ENCODE measurements around the gene DPH7.
"Not testable (repeated sequence)": the region's sequence is repeated elsewhere in the genome, so short reads cannot be mapped to it uniquely, and the experiment has no call there.

DPH7 gene

DNA sequence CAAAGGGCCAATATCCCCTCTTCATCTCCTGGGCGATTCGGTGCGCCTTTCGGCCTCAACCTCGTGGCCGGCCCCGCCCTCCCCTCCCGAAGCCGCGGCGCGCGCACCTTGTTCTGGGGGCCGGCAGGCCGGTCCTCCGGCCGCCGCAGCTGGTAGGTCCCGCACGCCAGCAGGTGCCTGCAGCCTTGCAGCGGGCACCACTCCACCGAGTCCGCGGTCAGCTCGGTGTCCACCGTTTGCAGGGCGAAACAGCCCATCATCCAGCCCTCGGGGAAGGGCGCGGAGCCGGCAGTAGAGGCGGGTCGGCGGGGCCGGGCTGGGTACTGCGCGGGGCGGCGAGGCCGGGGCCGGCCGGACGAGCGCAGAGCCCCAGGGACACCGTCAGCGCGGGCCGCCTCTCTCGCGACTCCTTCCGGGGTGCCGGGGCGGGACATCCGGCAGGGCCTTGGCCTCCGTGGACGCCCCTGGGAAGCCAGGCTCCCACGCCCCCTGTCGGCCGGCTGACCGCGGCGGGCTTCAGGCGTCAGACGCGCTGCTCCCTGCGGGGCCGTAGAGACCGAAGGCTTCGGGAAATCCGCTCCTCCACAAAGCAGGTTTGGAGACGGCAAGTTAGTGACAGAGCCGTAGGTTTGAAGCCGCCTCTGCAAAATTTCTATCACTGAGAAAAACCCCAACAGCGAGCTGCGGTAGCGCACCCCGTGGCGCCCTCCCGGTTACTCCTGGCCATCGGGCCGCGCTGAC is at the start of gene DPH7:
TSS of gene DPH7 (minus strand) at position 408 of the 741 bp plus-strand sequence. CDS start at position 260, 148 bp downstream.
- FAIRE-seq: no peak

DNA sequence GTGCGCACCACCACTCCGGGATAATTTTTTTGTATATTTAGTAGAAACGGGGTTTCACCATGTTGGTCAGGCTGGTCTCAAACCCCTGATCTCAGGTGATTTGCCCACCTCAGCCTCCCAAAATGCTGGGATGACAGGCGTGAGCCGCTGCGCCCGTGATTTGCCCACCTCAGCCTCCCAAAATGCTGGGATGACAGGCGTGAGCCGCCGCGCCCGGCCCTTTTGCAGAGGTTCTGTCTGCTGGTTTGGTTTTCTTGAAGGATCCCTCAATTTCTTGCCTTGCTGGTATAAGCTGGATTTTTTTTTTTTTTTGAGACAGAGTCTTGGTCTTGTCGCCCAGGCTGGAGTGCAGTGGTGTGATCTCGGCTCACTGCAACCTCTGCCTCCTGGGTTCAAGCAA is 48.7 kb upstream of the DPH7 start:
- not testable (repeated sequence) for FAIRE-seq

DNA sequence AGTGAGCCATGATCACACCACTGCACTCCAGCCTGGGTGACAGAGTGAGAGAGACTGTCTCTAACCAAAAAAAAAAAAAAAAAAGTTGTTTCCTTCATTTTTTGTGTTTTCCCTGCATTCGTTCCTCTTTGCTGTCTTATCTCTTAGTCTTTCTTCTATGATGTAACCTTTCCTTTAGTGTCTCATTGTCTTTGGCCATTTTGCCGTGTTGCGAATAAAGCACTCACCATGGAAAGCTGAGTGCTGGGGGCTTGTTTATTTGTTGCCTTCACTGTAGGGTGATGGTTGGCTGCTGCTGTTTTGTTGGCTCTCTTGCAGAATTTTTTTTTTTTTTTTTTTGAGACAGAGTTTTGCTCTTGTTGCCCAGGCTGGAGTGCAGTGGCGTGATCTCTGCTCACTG is 47.7 kb upstream of the DPH7 start:
- no peak for FAIRE-seq

DNA sequence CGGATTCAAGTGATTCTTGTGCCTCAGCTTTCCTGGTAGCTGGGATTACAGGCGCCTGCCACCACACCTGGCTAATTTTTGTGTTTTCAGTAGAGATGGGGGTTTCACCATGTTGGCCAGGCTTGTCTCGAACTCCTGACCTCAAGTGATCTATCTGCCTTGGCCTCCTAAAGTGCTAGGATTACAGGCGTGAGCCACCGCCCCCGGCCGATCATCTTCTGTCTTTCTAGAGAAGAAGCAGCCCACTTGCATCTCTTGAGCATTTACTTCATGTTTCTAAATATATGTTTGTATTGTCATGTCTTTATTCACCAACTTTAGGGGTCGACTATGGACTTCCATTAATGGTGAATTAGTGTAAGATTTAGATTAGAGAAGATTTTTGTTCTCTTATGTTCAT is 43.5 kb upstream of the DPH7 start:
- not testable (repeated sequence) for FAIRE-seq

DNA sequence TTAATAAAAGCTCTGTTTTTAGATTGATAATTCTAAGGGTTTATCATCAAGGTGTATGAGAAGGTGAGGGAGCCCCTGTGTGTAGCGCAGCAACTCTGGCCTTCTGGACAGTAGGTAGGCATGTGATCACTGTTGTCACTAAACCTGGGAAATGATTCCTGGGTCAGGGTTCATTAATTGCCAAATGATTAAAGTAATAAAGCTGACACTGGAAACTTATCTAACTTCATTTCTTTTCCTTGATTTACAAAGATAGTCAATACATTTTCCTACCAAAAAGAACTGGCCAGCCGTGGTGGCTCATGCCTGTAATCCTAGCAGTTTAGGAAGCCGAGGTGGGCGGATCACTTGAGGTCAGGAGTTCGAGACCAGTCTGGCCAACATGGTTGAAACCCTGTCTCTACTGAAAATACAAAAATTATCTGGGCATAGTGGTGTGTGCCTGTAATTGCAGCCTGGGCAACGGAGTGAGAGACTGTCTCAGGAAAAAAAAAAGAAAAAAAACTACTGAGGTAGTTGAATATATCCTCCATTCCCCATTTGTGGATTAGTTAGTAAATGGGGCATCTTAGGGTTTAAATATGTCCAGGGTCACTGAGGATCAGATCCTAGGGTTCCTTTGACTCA is 42.5 kb upstream of the DPH7 start:
- no peak for FAIRE-seq

DNA sequence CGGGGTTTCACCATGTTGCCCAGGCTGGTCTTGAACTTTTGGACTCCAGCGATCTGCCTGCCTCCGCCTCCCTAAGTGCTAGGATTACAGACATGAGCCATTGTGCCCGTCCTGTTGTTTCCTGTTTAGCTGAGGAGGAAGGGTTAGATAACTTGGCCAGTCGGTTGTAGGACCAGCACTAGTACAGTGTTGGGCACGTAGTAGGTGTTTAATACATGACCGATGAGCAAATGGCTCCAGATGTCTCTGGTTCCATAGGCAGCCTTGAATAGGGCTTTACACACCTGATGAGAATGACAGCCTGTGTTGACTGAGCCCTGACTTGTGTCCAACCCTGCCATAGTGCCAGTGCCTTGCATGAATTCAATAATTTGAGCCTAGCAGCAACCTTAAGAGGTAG is 41.9 kb upstream of the DPH7 start:
- FAIRE-seq: no peak

DNA sequence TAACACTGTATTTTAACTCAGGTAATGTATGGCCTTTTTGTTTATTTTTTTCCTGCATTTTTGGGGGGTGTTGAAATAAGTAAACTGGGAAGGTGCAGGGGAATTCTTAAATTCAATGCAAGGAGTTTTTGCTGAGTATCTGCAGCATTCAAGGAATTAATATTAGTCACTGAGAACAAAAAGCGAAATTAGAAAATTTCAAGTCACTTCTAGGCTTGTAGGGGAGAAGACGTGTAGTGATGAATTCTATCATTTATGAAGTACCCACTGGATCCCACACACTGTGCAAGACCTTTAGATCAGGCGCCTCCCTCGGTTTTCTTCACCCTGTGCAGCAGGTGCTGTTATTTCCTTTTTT is 41.3 kb upstream of the DPH7 start:
- no peak for FAIRE-seq

DNA sequence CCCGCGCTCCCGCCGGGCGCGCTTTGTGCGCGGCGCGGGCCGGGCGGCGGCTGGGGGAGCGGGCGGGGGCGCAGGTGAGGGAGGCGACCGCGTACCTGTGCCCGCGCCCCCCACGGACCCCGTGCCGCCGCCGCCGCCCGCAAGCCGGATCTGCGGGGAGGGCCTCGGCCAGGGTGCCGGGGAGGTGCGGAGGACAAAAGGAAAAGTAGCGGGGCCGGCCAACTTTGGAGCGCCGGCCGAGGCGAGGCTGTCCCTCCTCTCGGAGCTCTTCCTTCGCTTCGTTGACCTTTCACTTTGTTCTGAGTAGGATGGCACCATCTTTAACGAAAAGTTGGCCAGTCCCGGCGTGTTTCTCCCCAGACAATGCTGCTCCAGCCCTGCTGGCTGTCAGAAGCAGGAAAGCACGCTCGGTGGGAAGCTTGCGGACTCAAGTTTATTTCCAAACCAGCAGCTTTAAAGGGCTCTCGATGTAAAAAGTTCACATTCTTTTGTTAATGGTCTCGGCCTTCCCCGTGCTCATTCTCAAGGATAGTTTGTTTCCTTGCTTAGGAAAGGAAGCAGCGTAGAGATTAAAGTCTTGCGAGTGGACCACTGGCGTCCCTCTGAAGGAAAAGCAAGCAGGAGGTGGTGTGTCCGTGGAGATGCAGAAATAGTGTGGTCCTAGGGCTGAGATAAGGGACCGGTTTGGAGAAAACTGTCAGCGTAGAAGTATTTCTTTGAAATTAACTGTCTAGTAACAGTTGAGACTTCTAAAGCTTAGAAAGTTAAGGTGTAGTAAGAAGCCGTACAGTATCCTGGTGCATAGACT is 40.7 kb upstream of the DPH7 start:
- no peak for FAIRE-seq

DNA sequence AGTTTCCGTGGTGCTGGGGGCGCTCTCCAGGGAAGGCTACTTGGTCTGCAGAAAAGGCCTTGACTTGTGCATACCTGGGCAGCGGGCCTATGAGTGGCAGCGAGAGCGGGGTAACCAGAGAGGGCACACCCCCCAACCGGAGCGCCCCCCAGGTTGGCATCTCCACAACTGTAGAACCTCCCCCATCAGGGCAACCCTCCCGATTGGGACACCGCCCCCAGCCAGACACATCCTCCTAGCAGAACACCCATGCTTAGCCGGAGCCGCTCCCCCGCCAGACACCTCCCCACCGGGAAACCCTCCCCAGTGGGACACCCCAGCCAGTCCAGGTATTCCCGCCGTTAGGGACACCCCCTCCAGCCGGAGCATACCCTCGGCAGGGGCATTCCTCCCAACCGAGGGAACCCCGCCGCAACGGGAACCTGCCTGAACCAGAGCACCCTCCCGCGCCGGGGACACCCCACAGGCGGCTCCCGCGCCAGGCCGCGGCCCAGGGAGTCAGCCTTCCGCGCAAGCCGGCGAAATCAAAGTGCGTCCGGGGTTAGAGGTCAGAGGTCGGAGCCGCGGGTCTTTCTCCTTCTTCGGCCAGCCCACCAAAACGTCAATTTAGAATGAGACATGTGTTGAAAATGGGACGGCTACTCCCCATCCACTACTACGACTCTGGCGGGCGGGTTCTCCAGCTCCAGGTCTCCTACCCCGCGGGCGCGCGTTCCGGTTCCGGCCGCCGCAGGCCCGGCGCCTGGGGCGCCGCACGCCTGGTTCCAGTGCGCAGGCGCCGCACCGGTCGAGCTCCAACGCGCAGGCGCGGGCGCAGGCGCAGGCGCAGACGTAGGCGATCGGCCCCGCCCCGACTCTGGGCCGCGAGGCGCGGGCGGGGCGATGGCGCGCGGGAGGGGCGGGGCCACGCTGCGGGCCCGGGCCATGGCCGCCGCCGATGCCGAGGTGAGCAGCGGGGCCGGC is 39.7 kb upstream of the DPH7 start, which contains the start of gene EHMT1:
TSS of gene EHMT1 (plus strand) at position 901 of the 963 bp plus-strand sequence. CDS start at position 925, 24 bp downstream.
- no peak for FAIRE-seq

DNA sequence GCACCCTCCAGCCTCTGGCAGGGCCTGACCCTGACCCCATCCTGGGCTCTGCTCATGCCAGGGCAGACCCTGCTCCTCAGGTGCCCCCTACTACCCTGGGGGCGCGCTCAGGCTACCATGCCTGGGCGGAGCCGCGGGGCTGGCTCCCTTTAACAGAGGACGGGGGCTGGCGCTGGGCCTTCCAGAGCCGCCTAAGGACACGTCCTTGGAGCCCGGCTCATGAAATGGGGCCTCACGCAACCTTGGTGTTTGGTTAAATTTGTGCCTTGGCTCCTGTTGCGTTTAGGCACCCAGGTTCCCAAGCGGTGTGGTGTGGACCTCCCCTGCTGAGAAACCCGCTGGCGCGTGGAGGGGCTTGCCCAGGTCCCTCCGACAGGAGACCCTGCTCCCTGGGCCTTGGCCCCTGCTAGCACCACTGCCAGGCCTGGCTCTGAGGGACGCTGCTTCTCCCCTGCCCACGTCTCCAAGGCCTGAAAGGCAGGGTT is 36.7 kb upstream of the DPH7 start:
- FAIRE-seq: no peak

DNA sequence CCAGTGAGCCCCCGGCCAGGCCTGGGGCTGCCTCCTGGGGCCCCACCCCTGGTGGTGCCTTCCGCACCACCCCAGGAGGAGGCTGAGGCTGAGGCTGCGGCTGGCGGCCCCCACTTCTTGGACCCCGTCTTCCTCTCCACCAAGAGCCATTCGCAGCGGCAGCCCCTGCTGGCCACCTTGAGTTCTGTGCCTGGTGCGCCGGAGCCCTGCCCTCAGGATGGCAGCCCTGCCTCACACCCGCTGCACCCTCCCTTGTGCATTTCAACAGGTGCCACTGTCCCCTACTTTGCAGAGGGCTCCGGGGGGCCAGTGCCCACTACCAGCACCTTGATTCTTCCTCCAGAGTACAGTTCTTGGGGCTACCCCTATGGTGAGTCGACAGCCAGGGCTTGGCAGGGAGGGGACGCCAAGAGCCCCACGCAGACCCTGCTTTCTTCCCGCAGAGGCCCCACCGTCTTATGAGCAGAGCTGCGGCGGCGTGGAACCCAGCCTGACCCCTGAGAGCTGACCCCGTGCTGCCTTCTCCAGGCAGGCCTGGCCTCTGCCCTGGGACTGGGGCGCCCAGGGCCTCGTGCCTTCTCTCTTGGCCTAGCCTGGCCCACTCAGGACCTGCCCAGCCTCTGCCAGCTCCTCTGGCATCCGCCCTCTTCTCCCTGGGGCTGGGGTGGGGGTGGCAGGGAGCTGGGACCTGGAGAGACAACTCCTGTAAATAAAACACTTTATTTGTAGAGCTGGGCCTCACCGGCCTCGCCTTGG is 36.1 kb upstream of the DPH7 start:
- no peak for FAIRE-seq

DNA sequence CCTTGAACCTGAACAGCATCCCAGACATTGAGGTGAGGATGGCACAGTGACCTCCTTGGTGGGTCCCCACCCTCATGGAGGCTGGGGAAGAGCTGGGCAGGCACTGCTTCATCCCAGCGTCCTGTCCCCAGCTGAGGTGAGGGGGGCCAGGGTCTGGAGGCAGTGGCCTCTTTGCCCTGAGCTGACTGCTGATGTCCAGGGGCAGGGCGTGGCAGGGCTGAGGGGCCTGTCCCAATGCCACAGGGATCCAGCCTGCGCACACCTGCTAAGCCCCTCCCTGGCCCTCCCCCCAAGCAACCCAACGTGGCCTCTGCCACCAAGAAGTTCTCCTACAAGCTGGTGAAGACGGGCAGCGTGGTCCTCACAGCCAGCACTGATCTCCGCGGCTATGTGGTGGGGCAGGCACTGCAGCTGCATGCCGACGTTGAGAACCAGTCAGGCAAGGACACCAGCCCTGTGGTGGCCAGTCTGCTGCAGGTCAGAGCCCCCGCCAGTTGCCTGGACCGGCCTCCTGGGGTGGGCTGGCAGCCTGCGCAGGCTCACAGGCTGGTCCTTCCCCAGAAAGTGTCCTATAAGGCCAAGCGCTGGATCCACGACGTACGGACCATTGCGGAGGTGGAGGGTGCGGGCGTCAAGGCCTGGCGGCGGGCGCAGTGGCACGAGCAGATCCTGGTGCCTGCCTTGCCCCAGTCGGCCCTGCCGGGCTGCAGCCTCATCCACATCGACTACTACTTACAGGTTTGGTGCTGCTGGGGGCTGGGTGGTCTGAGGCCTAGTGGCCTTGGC is 35.2 kb upstream of the DPH7 start:
- no peak for FAIRE-seq

DNA sequence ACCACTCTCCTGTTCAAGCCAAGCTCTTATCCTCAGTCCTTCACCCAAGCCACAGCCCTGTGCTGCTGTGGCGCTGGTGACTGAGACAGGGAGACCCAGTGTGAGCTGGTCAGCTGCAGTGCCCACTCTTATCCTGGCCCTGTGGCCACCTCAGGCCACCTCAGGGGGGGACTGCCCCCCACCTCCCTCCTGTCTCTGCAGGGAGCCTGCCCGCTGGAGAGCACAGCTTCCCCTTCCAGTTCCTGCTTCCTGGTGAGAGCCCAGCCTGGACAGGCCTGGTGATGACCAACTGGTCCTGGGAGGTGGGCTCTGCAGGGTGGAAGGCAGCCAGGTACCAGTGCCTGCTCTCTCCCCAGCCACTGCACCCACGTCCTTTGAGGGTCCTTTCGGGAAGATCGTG is 34.5 kb upstream of the DPH7 start:
- no peak for FAIRE-seq

DNA sequence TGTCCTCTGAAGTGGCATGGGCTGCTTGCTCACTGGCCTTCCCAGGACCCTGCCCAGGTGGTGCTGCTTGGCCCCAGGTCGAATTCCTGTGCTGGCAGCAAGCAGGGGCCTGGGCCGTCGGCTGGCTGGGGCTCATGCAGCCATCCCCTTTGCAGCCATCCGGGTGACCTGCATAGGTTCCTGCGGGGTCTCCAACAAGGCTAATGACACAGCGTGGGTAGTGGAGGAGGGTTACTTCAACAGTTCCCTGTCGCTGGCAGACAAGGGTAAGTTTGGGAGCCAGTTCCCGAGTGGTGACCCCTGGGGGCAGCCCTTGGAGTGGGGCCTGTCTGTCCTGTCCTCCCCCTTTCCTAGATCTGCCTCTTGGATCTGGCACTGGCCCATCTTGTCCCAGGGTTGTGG is 34.0 kb upstream of the DPH7 start:
- no peak for FAIRE-seq

DNA sequence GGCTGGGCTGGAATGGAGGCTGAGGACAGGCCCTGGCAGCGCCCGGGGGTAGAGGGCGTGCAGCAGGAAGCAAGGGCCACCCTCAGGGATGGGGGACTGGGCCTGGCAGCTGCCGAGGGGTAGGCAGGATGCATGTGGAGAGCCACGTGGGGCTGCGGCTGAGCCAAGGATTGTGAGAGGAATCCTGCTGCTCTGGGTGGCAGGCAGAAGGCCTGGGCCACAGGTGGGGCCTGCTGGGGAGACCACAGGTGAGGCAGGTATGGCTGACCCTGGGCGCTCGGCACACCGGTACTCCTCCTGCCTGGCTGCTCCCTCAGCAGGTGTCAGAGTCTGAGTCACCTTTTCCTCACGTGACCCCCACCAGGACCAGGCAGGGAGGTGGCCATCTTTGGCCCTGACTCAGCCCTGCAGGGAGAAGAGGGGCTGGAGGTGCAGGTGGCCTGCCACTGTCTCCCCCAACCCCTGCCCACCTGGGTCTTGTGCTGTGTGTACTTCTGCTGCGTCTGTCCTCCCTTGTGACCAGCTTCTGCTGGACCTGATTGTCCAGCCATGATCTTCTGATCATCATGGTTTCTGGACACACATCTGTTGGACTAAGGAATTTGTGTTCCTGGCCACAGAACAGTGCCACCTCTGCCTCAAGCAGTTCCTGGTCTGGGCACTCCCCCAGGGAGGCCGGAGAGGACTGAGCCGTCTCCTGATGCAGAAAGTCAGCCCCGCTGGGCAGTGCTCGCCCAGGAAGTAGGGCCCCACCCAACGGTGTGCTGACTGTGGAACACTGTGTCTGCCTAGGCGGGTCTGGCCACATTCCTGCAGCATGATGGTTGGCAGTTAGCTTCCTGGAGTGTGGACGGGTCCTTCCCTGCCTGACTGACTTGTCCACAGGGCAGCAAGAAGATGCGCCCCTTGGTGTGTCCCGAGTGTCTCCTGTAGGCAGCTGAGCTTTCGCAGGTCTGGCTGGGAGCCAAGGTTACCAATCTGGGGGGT is 33.2 kb upstream of the DPH7 start:
- FAIRE-seq: no peak

DNA sequence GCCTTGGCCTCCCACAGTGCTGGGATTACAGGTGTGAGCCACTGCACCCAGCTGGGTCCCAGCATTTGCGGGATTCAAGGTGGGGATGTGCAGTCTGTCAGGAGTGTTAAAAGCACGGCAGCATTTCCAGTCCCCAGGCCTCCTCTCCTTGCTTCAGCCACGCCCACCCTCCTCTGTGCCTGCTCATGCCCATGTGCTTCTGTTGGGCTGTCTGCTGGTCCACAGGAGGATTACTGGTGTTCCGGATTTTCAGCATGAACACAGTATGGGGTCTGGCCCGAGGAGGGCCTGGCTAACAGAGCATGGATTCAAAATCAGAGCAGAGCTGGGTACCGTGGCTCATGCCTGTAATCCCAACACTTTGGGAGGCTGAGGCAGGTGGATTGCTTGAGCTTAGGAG is 32.2 kb upstream of the DPH7 start:
- no peak for FAIRE-seq

DNA sequence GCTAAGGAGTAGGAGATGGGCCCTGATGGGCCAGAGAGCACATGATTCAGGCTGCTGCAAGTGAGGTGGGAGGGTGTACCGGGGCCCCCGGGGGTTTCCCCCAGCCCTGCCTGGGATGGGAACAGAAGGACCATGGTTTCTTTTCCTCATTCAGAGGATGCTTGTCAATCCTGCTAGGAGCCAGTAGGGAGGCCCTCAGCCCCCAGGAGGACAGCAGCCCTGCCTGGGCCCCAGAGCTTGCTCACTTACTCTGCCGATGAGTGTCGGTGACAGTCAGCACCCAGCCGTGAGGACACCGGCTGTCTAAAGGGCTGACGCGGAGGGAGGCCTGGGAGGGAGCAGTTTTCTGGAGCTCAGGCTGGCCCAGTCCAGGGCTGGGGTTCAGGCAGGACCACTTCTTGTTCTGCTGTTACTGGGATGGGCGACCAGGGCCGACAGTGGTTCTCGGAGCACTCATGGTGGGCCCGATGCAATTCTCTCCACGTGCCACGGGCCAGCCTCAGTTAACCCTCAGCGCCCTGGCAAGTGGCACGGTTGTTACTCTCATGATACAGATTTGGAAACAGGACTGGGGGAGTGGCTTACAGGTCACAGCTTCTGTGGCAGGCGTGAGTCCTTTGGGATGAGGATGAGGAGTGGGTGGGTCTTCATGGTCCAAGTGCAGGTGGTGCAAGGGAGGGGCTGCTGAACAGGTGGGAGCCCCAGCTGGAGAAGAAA is 28.6 kb upstream of the DPH7 start:
- no peak for FAIRE-seq

DNA sequence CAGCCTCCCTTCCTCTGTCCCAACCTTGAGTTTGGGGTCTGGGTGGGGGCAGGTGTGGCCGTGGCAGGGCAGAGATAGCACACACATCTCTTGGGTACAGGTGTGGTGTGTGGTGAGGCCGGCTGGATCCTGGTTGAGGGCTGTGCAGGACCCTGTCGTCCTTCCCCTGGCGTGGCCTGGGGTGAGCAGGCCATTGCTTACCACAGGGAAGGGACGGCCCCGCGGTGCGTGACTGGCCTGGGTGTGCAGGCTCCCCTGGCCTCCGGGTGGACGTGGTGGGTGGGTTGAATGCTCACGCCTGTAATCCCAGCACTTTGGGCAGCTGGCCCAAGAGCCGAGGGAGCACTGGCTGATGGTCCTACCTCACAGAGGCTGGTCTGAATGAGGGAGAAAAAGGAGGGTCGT is 28.0 kb upstream of the DPH7 start:
- no peak for FAIRE-seq

All from islet of Langerhans (tissue), 1 donor.